HL-60 (cell line): ENCODE data around the gene TTC34.
"Not testable (repeated sequence)": the region's sequence is repeated elsewhere in the genome, so short reads cannot be mapped to it uniquely, and the experiment has no call there.

Experiments used
- DNase-seq, 2 experiments: peaks; one replicate each; pipeline ENCODE4 v3.0.0-alpha.2; 2010 to 2020; ENCODE audit warnings: low read depth in 1 of 2, low spot score in 1 of 2
- H3K27ac ChIP-seq: fragments of 250-450 bp; sonication (Bioruptor Pico); replicated peaks from 2 replicates; pipeline ENCODE4 v1.5.1; 2020; ENCODE audit warnings: mild to moderate bottlenecking, moderate library complexity
- H3K27me3 ChIP-seq: fragments of 250-450 bp; sonication (Bioruptor Pico); 2 replicates; pipeline ENCODE4 v1.5.1; 2021; ENCODE audit warnings: mild to moderate bottlenecking, moderate library complexity; ENCODE audit not compliant: insufficient read depth, poor library complexity, severe bottlenecking
- H3K4me3 ChIP-seq: replicated peaks from 2 replicates; pipeline ENCODE4 v1.5.1; 2011; ENCODE audit warnings: mild to moderate bottlenecking, control low read depth, low read length; ENCODE audit not compliant: insufficient read depth
- CTCF ChIP-seq: IDR thresholded peaks from one replicate; pipeline ENCODE4 v1.5.1; 2011; ENCODE audit warnings: low read length, control low read depth, inconsistent platforms; ENCODE audit not compliant: insufficient read depth
- GABPA ChIP-seq: IDR thresholded peaks from 2 replicates; pipeline ENCODE4 v1.6.1; 2012; ENCODE audit warnings: low read depth
- POLR2AphosphoS5 ChIP-seq: IDR thresholded peaks from 2 replicates; pipeline ENCODE4 v1.6.1; 2012; ENCODE audit warnings: low read depth
- REST ChIP-seq: IDR thresholded peaks from 2 replicates; pipeline ENCODE4 v1.6.1; 2012; ENCODE audit warnings: low read depth; ENCODE audit not compliant: insufficient replicate concordance
- SPI1 ChIP-seq: IDR thresholded peaks from 2 replicates; pipeline ENCODE4 v1.6.1; 2012; ENCODE audit warnings: low read depth, mild to moderate bottlenecking, borderline replicate concordance

The TTC34 gene

GRCh38 chr1:2652152-2652925 lies 149.2 kb downstream of the TTC34 start:
- not testable (repeated sequence) for H3K27me3 ChIP-seq

GRCh38 chr1:2650967-2651645 lies 150.4 kb downstream of the TTC34 start:
- H3K4me3 ChIP-seq: no peak overlapping the region
- H3K27ac ChIP-seq: no peak overlapping the region
- TF ChIP-seq CTCF (no peak), POLR2AphosphoS5 (no peak), SPI1 (no peak), REST (no peak), GABPA (no peak)
- H3K27me3 ChIP-seq: no peaks in the 10 kb centered on the region
- DNase-seq: no peak

More at GRCh38 chr1:2652152-2652925, 149.2 kb downstream of the TTC34 start:
- not testable (repeated sequence) for H3K4me3 ChIP-seq, H3K27ac ChIP-seq, DNase-seq

- H3K4me3 ChIP-seq: no peak overlapping the region
- DNase-seq: no peak
- no peak for TF ChIP-seq SPI1
- no peak for TF ChIP-seq POLR2AphosphoS5
- TF ChIP-seq REST: no peak
- TF ChIP-seq CTCF: no peak
- no peak for TF ChIP-seq GABPA
- H3K27me3 ChIP-seq: no peaks in the 10 kb centered on the region
- no peak overlapping the region for H3K27ac ChIP-seq
These were observed 154.7 kb downstream of the TTC34 start for GRCh38 chr1:2646837-2647236.

GRCh38 chr1:2645776-2646175 lies 155.7 kb downstream of the TTC34 start:
- Histone ChIP-seq H3K27me3 (no peaks in the 10 kb centered on the region), H3K4me3 (no peak overlapping the region), H3K27ac (no peak overlapping the region)
- DNase-seq: no peak
- TF ChIP-seq POLR2AphosphoS5 (no peak), REST (no peak), SPI1 (no peak), GABPA (no peak), CTCF (no peak)
